Keratinocyte (primary cell): Measurements from ENCODE around the gene G3BP2.

ENCODE experiments used
- CTCF ChIP-seq, 3 experiments: IDR thresholded peaks in 1 of 3; conservative IDR thresholded peaks in 1 of 3; optimal IDR thresholded peaks in 1 of 3; 2 replicates in 2 of 3; 3 replicates in 1 of 3; pipeline versions ENCODE3 to v1.5.1; 2011; ENCODE audit warnings: low read length in 3 of 3, mild to moderate bottlenecking in 3 of 3, moderate library complexity in 2 of 3, control low read depth in 1 of 3, inconsistent platforms in 1 of 3; ENCODE audit not compliant: insufficient read depth in 2 of 3; ENCODE audit errors: extremely low read depth in 1 of 3
- EZH2 ChIP-seq: IDR thresholded peaks from one replicate; pipeline ENCODE4 v1.6.1; 2012; ENCODE audit warnings: inconsistent platforms, mild to moderate bottlenecking, low read length, moderate library complexity

DNA sequence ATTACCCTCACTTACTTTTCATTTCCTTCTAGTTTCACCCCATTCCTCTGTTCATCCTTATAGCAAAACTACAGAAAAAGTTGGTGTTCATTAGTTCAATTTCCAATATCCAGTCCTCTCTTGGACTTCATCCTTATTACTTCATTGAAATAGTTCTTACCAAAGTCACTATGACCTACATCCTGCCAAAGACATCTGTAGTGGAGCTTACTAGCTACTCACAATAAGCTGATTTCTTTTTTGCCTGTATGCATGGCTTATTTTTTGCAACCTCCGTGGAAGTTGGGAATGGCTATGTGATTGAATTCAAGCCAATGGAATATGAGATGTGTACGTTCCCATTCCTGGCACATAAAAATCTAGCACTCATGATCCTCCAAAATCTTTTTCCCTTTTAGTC lies 38.3 kb downstream of the G3BP2 start:
- TF ChIP-seq EZH2, result no peak
- no peak for TF ChIP-seq CTCF (optimal IDR thresholded peaks at IDR 0.05 in 1 of 3, IDR thresholded peaks at IDR 0.05 in 1 of 3, conservative IDR thresholded peaks at IDR 0.05 in 1 of 3; ENCODE audit: extremely low read depth in 1 of 3, insufficient read depth in 2 of 3, low read length in 3 of 3)
